HK-2 (cell line): Measurements from ENCODE around the gene NDUFB10.
"Not testable (repeated sequence)": the region's sequence is repeated elsewhere in the genome, so short reads cannot be mapped to it uniquely, and the experiment has no call there.

Source experiments
- DNase-seq: peaks from one replicate; pipeline ENCODE4 v3.0.0-alpha.2; 2018; ENCODE audit not compliant: unreplicated experiment

NDUFB10 gene

DNA sequence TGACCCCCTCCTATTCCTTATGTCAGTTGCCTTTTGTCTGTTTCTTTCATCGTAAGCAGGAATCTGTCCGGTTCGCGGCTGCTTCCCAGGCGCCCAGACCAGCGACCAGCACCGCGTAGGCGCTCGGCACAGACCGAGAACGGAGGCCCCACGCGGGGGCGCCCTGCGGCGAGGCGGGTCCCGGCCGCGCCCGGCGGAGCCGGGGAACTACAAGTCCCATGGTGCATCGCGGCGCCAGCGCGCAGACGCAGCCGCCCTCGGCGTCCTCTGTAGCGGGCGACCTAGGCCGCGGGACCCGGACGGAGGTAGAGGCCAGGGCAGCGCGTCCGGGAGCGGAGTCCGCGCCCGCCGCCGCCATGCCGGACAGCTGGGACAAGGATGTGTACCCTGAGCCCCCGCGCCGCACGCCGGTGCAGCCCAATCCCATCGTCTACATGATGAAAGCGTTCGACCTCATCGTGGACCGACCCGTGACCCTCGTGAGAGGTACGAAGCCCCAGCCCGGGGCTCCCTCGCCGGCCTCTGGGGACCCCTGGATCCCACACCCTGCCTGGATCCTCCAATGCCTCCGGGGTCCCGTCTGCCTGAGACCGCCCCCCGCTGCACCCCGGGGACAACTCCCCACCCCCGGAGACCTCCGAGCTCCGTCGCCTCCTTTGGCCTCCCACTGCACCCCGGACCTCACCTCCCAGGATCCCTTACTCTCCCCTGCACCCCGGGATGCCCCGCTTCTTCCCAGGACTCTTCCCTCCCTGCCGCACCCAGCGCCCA lies at the start of gene NDUFB10:
TSS of gene NDUFB10 (plus strand) at position 270 of the 771 bp plus-strand sequence. CDS start at position 357, 87 bp downstream.
- DNase-seq: peak; percentile 88

DNA sequence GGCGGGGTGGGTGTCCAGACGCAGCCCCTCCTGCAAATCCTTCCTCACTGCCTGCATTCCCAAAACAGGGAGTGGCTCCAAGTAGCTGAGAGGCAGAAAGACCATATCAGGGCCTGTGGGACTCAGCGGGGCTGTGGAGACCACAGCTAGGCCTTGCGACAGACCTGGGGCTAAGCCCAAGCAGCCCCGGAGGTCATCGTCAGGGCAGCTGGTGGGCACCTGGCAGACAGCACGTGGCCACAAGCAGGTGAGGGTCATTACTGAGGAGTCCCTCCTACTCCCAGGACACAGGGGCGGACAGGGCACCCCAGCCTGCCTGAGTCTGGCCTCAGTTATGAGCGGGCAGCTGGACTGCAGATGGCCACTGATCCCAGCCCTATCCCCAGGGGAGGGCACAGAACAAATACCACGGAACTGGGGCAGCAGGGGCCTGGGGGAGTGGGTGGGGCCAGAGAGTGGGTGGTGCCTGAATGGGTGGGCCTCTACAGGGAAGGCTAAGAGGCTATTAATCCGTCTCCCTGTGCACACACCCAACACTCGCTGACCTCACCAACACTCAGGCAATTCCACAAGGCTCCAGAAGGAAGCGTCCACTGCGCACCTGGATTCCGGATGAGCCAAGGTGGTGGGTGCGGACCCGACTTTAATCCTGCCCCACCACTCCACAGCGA lies 49.6 kb upstream of the NDUFB10 start:
- DNase-seq: no peak

DNA sequence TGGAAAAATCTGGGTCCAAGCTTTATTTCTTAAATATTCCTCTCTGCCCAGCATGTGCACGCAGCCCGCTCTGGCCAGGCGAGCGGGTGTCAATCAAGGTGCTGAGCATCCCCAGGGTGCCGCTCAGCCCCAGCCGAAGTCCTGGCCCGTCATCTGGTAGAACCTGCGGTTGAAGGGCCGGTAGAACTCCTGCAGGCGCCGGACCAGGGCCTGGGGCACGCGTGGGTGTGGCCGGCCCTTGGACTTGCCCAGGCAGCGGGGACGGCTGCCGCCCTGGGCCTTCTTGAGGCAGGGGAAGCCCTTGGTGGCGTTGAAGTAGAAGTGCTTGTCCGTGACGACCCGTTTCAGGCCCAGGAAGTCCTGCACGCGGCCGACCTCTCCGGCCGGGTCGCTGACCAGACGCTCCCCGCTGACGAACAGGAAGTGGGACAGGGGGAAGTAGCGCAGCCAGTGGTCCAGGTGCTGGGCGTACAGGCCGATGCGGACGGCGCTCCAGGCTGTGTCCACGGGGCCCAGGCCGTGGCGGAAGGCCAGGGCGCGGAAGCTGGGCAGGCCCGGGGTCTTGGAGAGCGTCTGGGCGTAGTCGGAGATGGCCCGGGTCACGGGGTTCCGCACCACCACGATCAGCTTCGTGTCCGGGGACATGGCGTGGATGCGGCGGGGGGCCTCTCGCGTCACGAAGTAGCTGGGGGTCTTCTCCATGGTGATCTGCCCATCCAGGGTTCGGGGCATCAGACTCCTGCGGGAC lies 47.7 kb upstream of the NDUFB10 start:
- no peak for DNase-seq

DNA sequence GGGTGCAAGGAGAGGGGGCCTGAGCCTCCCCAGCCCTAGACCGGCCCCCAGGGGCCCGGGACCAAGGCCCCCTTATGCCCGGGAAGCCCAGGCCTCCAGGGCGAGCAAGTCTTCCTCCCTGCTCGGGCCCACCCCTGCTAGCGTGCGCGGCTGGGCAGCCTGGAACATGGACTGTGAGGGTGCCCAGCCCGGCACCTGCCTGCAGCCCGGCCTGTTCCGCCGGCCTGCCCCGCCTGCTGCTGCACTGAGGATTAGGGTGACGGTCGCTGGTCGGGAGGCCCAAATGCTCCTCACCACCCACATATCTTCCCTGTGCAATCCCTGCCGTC lies 47.2 kb upstream of the NDUFB10 start:
- no peak for DNase-seq

DNA sequence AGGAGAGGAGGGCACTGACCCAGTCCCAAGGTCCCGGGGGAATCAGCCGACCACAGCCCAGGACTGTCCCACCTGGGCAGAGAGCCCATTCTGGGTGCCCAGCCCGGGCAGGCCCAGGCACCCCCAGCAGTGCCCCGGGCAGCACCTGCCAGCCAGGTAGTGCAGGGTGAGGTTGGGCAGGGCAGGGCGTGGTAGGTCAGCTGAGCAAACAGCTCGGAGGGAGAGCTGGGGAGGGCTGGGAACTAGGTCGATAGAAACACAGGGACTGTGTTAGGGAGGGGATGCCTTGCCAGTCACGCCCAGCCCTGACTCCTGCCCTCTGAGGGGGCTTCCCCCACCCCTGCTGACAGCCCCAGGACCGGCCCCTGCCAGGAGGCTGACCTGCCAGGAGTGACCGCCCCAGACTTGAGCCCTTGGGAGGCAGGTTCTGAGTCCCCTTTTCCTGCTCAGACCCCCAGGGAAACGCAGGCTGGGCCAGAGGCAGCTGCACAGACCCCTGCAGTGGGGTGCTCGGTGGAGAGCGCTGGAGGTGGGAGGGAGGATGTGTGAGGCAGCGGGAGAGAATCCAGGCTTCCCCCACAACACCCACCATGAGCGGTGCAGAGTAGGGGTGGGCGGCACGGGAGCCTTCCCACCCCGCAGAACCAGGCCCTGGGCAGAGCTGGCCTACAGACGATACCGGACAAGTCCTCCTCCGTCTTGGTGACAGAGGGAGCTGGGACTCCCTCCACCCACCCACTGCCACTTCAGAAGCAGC lies 45.8 kb upstream of the NDUFB10 start:
- no peak for DNase-seq

DNA sequence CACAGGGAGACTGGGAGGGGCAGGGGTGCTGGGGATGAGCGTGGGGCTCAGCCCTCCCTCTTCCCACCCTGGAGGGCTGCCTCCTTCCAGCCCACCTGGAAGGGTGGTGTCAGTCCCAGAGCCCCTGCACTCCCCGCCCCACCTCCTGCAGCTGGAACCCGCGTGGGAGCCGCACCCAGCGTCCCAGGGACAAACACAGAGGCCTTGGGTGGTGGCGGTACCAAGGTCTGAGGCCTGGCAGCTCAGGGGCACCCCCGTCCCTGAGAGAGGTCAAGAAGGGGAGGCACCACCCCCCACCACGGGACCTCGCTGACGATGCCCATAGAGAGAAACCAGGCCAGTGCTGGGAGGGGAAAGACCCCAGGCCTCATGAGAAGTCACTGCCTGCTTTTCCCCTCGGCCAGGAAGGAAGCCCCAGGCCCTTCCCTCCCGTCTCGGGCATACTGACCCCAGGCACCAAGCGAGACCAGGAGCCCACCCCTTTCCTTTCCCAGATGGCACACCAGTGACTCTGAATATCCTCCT lies 45.2 kb upstream of the NDUFB10 start:
- no peak for DNase-seq

DNA sequence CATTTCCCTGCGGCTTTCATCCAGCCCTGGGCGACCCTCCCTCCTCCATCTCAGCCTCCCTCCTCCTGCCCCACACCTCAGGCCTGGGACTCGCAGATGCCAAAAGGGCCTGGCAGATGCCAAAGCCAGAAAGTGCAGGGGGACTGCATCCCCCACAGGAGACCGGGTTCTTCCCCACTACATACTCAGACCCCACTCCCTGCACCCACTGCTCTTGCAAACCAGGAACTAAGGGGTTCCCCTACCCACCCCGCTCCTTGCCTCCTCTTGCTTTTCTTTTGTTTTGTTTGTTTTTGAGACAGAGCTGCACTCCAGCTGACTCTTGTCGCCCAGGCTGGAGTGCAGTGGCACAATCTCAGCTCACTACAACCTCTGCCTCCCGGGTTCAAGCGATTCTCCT lies 44.4 kb upstream of the NDUFB10 start:
- DNase-seq: no peak

DNA sequence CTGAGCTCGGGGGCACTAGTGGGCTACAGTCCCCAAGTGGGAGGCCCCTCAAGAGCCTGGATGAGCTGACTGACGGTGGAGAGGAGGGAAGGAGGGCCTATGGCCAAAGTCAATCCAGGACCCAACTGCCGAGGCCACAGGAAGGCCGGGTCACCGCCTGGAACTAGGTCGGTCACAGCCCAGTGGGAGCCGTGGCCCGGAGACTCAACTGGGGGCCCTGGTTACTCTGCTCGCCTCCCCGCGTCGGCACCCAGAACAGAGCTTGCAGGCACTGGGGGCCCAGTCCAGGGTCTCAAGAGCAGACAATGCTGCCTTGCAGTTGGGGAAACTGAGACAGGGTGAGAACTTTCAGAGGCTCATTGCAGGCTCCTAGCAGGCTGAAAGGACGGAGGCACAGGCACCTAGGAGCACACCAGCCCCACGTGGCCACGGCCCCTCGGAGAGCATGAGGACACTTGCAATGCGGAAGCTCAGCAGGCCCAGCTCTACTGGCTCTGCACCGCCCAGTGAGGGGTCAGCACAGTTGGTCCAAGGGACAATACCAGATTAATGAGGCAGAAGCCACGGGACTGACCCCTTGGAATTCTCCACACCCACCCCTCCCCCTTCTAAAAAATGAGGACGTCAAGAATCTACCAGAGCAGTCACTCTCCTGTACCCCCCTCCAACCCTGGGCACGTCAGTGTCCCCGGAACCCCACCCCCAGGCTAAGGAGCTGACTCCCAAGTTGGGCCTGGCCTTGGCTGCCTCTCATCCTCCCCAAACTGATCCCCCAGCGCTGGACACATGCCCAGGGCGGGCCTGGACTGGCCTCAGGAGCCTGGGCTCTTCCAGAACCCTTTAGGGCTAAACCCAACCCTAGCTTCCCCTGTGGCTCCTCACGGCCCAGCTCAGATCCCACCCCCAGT lies 43.4 kb upstream of the NDUFB10 start:
- no peak for DNase-seq

DNA sequence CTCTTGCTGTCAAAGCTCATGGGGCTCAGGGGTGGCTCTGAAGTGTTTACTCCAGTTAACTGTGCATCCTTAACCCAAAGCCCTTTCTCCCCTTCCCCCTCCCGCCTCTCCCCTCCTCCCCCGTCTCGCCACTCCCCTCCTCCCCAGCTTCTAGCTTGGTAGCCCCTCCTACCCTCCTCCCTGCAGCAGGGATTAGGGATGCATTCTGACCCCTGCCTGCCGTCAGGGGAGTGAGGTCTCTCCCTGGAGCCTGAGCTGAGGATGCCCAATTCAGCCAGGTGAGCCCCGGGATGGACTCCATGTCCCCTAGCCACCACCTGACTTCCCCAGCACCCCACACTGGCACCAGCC lies 42.7 kb upstream of the NDUFB10 start:
- DNase-seq: no peak

DNA sequence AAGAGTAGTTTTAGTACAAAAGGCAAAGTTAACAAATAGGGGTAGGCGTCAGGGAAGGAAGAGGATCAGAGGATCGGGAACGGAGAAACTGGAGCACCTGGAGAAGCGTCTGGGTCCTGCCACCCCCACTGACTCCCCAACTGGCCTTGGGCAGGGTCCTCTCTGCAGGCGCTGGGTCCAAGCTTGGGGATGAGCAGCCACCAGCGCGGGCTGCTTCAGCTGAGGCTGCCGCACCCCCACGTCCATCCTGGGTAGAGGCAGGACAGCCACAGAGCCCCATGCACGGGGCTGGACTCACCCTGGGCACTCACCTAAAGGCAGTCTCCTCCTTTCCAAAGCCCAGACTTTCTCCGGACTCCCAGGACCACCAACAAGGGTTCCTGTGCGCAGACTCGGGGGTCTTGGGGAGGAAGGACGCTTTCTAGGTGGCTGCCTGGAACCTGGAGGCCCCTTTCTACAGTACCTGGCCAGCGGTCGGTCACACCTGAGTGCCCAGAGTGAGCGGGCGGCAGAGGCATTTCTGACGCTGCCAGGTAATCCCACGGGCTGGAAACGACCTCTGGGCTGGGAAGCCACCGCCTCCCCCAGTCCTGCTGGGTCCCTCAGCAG lies 42.2 kb upstream of the NDUFB10 start:
- no peak for DNase-seq

DNA sequence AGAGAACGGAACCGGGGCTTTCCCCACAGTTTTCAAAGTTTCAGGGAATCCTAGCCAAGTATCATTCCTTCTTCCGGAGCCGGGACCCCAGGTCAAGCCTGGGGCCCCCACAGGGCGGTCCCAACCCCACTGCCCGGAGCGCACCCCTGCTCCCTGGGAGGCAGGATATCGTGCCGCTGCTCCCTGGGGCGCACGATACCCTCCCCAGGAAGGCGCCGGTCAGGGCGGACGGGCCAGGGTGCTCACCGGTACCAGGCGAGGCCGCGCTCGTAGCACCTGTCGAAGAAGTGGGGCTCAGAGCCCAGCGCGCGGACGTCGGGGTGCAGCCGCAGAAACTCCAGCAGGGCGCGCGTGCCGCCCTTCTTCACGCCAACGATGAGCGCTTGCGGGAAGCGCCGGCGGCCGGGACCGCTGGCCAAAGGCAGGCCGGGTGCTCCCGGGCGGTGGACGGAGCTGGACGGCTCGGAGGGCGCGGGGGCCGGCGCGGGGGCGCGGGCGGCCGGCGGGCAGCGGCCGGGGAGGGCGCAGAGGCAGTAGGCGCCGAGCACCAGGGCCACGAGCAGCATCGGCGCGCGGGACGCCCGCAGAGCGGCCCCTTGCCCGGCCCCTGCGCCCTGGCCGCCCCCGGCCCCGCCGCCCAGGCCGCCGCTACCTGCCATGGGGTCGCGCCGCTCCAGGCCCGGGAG lies 41.5 kb upstream of the NDUFB10 start:
- DNase-seq: no peak

DNA sequence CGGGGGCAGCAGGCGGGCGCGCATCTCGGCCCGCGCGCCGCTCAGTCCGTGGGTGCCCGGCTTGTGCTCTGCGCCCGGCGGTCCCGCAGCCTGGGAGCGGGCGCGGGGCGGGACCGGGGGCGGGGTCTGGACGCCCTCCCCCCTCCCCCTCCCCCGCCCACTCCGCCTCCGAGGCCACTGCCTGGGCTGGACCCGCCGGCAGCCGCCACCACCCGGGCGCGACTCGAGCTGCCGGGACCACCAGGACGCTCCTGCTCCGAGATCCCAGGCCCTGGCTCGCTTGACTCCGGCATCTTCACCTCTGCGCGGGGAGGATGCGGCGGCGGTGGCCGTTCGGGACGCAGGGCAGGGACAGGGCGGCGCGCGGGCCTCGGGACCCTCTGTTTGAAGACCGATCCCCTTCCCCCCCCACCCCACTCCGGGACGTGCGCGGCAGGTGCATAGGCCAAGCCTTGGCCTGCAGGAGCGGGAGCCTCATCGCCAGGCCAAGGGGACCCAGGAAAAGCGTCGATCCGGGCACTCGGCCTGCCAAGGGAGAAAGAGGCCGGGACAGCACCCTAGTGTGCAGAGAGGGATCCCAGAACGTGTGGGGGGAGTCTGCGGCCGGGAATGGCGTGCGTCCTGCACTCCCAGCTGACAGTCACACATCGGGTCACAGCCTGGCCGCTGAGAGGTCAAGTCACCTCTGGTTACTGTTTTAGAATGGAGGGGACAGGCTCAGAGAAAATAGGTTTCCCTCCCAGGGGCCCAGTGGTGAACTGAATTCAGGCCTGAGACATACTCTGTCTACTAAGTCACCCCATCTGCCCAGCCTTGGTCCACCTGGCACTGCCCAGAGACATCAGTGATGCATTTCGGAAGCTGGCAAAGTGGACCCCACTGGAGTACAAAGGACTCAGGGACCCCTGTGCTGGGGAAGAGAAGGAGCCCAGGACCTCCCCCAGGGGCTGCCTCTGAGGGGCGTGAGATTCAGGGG lies 40.7 kb upstream of the NDUFB10 start, which contains the start of gene HS3ST6:
TSS of gene HS3ST6 (minus strand) at position 65 of the 976 bp plus-strand sequence. CDS start 92 bp downstream, outside the sequence.
- no peak for DNase-seq

DNA sequence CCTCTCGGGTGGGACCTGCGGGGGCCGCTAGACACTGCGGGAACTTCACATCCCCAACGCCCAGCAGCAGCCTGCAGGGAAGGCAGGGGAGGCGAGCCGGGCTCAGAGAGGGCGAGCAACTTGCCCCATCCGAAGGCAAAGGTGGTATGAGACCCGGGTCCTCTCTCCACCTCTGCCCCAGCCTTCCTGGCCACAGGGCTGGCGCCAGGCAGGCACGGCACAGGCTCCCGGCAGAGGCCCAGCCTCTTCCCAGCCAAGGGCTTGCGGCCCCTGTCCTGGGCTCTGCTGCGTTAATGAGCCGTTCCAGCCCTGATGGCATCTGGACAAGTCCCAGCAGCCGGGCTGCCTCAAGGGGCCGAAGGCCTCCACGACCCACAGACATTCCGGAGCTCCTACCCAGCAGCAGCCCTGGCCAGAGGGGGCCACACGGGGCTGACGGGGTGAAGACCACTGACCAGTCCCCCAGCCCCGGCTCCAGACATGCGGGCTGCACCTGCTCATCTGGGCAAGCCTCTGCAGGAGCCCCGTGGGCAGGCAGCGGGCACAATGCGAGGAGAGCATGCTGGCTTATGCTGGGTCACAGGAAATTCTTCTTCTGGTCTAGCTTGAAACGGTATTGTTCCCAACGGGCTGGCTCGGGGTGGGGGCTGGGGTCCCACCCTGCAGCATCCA lies 39.9 kb upstream of the NDUFB10 start:
- DNase-seq: no peak

DNA sequence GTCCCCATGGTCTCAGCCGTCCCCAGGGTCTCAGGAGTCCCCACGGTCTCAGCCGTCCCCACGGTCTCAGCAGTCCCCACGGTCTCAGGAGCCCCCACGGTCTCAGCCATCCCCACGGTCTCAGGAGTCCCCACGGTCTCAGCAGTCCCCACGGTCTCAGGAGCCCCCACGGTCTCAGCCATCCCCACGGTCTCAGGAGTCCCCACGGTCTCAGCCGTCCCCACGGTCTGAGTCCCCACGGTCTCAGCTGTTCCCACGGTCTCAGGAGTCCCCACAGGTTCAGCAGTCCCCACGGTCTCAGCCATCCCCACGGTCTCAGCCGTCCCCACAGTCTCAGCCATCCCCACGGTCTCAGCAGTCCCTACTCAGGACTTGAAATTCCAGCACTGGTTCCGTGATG lies 39.2 kb upstream of the NDUFB10 start:
- not testable (repeated sequence) for DNase-seq

DNA sequence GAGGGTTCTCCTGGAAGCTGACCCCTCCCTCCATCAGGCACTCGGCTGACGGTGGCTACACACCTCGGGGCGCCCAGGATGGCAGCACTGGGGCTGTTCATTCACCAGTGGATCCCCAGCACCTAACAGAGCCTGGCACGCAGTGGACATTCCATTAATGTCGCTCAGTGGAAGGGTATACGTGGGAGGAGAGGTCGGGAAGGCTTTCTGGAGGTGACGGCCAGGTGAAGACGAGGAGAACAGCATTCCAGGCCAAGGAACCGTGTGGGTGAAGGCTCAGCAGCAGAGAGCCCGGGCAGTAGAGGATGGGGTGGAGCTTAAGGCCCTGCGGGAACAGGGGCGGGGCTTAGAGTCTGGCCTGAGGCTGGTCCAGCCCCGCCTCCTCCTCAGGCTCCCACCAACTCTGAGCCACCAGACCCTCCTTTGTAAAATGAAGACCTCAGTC lies 38.6 kb upstream of the NDUFB10 start:
- no peak for DNase-seq

DNA sequence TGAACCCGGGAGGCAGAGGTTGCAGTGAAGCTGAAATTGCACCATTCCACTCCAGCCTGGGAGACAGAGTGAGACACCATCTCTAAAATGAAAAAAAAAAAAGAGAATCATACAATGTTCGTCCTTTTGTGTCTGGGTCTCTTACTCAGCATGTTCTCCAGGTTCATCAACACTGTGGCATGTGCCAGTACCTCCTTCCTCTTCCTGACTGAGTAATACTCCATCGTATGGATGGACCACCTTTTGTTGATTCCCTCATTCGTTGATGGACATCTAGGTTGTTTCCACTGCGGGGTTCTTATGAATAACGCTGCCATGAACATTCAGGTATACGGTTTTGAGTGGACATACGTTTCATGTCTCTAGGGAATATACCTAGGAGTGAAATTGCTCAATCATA lies 37.0 kb upstream of the NDUFB10 start:
- DNase-seq: no peak

DNA sequence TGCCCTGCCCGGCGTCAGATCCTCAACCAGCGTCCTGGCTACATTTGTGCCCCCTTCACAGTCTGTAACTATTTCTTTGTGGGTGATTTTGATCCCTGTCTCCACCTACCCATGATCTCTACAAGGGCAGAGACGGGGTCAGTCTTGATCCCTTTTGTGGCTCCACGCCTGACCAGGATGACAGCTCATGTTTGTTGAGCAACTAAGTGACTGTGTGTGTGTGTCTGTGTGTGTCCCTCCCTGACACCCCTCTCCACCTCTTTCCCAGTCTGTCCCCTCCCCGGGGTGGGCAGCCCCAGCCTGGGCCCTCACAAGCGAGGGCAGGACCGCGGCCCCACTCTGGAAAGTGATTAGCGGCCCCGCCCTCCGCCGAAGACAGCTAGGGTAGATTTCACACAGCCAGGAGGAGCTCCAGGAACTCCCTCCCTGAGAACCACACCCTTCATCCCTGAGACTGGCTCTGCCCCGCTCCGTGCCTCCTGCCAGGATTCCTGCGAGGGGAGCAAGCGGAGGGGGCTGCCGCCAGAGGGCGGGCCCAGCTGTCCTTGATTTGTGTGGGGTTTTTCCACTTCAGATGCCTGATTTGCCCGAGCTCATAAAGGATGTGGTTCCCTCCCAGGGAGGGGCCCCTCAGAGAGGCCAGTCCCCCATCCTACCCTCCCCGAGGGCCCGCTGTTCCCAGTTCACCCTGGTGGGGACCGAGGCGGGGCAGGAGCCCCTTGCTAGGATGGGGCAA lies 35.9 kb upstream of the NDUFB10 start:
- peak; percentile 33 for DNase-seq
